ENCODE measurements around the gene DPP6. TPM values are rescaled to one million over a fixed set of nuclear protein-coding genes. Genes with fewer than 3 reads are reported as not detected.

DPP6 gene
- total RNA-seq, 1 experiment from 2014 or later: not detected

GRCh38 chr7:154338701-154339506 is 286.7 kb downstream of the DPP6 start:
- no peak for DNase-seq (ENCODE audit: low spot score)

GRCh38 chr7:154342971-154343633 is 290.9 kb downstream of the DPP6 start:
- no peak for DNase-seq (ENCODE audit: low spot score)

- no peak for DNase-seq (ENCODE audit: low spot score)
Measured at GRCh38 chr7:154343778-154344412, 291.7 kb downstream of the DPP6 start.

GRCh38 chr7:154345093-154345492 is 292.9 kb downstream of the DPP6 start:
- no peak for DNase-seq (ENCODE audit: low spot score)

GRCh38 chr7:154347700-154348266 is 295.6 kb downstream of the DPP6 start:
- no peak for DNase-seq (ENCODE audit: low spot score)

- DNase-seq (ENCODE audit: low spot score): no peak
Measured at GRCh38 chr7:154350892-154351291, 298.7 kb downstream of the DPP6 start.

- no peak for DNase-seq (ENCODE audit: low spot score)
Measured at GRCh38 chr7:154353355-154353767, 301.2 kb downstream of the DPP6 start.

- DNase-seq (ENCODE audit: low spot score): no peak
Measured at GRCh38 chr7:154364170-154364569, 312.0 kb downstream of the DPP6 start.

GRCh38 chr7:154371424-154371823 is 319.2 kb downstream of the DPP6 start:
- no peak for DNase-seq (ENCODE audit: low spot score)

GRCh38 chr7:154372011-154372601 is 319.9 kb downstream of the DPP6 start:
- DNase-seq (ENCODE audit: low spot score): no peak

GRCh38 chr7:154373956-154374355 is 321.8 kb downstream of the DPP6 start:
- DNase-seq (ENCODE audit: low spot score): no peak

- DNase-seq (ENCODE audit: low spot score): no peak
Measured at GRCh38 chr7:154375956-154376355, 323.8 kb downstream of the DPP6 start.

- DNase-seq (ENCODE audit: low spot score): no peak
Measured at GRCh38 chr7:154380771-154381170, 328.6 kb downstream of the DPP6 start.

GRCh38 chr7:154383045-154383444 is 330.8 kb downstream of the DPP6 start:
- DNase-seq (ENCODE audit: low spot score): no peak

GRCh38 chr7:154385214-154385613 is 333.0 kb downstream of the DPP6 start:
- DNase-seq (ENCODE audit: low spot score): no peak

GRCh38 chr7:154387252-154387651 is 335.1 kb downstream of the DPP6 start:
- no peak for DNase-seq (ENCODE audit: low spot score)

- DNase-seq (ENCODE audit: low spot score): no peak
Measured at GRCh38 chr7:154388412-154388811, 336.2 kb downstream of the DPP6 start.

- DNase-seq (ENCODE audit: low spot score): no peak
Measured at GRCh38 chr7:154388999-154389398, 336.8 kb downstream of the DPP6 start.

- DNase-seq (ENCODE audit: low spot score): no peak
Measured at GRCh38 chr7:154390961-154391360, 338.8 kb downstream of the DPP6 start.

GRCh38 chr7:154394804-154395203 is 342.6 kb downstream of the DPP6 start:
- no peak for DNase-seq (ENCODE audit: low spot score)

- no peak for DNase-seq (ENCODE audit: low spot score)
Measured at GRCh38 chr7:154406312-154406711, 354.1 kb downstream of the DPP6 start.

- DNase-seq (ENCODE audit: low spot score): peak; percentile 1
Measured at GRCh38 chr7:154409703-154410311, 357.6 kb downstream of the DPP6 start.
